Measurements from ENCODE around the gene OR6K3.

The OR6K3 gene

DNA sequence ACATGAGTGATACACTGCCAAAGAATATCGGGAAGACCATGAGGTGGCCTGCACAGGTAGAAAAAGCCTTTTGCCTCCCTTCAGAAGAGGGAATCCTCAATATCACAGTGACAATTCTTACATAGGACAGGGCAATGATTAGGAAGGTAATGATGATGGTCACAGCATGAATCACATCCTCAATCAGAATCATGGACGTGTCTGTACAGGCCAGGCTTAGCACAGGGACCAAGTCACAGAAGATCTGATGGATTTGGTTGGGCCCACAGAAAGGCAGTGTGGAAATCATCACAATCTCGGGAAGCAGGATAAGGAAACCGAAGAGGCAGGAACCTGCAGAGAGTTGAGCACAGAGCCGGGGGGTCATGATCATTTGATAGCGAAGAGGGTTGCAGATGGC, 3.2 kb downstream of the OR6K3 start:
- TF ChIP-seq TAF1 (IDR thresholded peaks at IDR 0.05; ENCODE audit: borderline replicate concordance, insufficient read depth, low read length), result no peak
- TF ChIP-seq FOXP2 (optimal IDR thresholded peaks at IDR 0.05; ENCODE audit: borderline replicate concordance, extremely low read depth, extremely low read length, insufficient read depth), result no peak
- no peak for TF ChIP-seq SIN3A (IDR thresholded peaks at IDR 0.05; ENCODE audit: borderline replicate concordance, insufficient read depth, low read length)
- TF ChIP-seq, protein P1, sequence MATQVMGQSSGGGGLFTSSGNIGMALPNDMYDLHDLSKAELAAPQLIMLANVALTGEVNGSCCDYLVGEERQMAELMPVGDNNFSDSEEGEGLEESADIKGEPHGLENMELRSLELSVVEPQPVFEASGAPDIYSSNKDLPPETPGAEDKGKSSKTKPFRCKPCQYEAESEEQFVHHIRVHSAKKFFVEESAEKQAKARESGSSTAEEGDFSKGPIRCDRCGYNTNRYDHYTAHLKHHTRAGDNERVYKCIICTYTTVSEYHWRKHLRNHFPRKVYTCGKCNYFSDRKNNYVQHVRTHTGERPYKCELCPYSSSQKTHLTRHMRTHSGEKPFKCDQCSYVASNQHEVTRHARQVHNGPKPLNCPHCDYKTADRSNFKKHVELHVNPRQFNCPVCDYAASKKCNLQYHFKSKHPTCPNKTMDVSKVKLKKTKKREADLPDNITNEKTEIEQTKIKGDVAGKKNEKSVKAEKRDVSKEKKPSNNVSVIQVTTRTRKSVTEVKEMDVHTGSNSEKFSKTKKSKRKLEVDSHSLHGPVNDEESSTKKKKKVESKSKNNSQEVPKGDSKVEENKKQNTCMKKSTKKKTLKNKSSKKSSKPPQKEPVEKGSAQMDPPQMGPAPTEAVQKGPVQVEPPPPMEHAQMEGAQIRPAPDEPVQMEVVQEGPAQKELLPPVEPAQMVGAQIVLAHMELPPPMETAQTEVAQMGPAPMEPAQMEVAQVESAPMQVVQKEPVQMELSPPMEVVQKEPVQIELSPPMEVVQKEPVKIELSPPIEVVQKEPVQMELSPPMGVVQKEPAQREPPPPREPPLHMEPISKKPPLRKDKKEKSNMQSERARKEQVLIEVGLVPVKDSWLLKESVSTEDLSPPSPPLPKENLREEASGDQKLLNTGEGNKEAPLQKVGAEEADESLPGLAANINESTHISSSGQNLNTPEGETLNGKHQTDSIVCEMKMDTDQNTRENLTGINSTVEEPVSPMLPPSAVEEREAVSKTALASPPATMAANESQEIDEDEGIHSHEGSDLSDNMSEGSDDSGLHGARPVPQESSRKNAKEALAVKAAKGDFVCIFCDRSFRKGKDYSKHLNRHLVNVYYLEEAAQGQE (IDR thresholded peaks at IDR 0.05; ENCODE audit: insufficient read depth in 1 of 2, low read depth in 2 of 2, low read length in 2 of 2), result no peak
- TF ChIP-seq POLR2AphosphoS5 (IDR thresholded peaks at IDR 0.05; ENCODE audit: low read depth, low read length), result no peak

DNA sequence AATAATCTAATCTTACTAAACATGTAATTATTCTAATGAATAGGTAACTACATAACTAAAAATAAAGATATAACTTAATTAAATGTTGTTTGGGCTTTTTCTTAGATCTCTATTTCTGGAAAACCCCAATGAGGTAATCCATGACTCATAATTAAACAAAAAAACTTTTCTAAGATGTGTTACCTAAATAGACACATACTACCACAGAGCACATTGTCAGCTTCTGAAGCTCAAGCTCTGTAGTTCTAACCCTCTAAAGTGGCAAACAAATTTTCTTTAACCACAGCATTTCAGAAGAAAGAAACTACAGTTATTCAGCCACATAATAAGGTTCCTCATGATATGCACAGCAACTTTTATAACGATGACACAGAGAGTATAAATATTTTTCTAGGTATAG, 4.2 kb downstream of the OR6K3 start:
- TF ChIP-seq TAF1 (IDR thresholded peaks at IDR 0.05; ENCODE audit: borderline replicate concordance, insufficient read depth, low read length) (no peak), POLR2AphosphoS5 (IDR thresholded peaks at IDR 0.05; ENCODE audit: low read depth, low read length) (no peak), FOXP2 (optimal IDR thresholded peaks at IDR 0.05; ENCODE audit: borderline replicate concordance, extremely low read depth, extremely low read length, insufficient read depth) (no peak), SIN3A (IDR thresholded peaks at IDR 0.05; ENCODE audit: borderline replicate concordance, insufficient read depth, low read length) (no peak)
- TF ChIP-seq, protein P1 (IDR thresholded peaks at IDR 0.05; ENCODE audit: insufficient read depth in 1 of 2, low read depth in 2 of 2, low read length in 2 of 2), result no peak

DNA sequence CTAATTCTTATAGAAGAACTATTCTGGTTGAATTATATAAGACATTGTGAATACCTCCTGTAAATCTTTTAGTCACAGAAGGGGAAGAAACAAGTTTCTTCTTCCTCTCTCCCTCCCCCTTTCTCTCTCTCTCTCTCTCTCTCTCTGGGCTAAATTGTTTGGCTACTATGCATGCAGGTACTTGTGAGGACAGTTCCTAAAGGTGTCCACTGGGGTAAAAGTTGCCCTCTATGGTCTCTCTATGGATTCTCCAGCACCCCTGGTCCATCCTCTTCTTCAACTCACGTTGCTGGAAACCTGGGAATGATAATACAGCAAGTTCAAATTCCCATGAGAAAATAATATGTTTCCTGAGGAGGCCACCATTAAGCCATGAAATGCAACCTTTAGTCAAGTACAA, 5.8 kb downstream of the OR6K3 start:
- no peak for TF ChIP-seq TAF1 (IDR thresholded peaks at IDR 0.05; ENCODE audit: borderline replicate concordance, insufficient read depth, low read length)
- TF ChIP-seq POLR2AphosphoS5 (IDR thresholded peaks at IDR 0.05; ENCODE audit: low read depth, low read length), result no peak
- no peak for TF ChIP-seq SIN3A (IDR thresholded peaks at IDR 0.05; ENCODE audit: borderline replicate concordance, insufficient read depth, low read length)
- TF ChIP-seq, protein P1 (IDR thresholded peaks at IDR 0.05; ENCODE audit: insufficient read depth in 1 of 2, low read depth in 2 of 2, low read length in 2 of 2), result no peak
- no peak for TF ChIP-seq FOXP2 (optimal IDR thresholded peaks at IDR 0.05; ENCODE audit: borderline replicate concordance, extremely low read depth, extremely low read length, insufficient read depth)

DNA sequence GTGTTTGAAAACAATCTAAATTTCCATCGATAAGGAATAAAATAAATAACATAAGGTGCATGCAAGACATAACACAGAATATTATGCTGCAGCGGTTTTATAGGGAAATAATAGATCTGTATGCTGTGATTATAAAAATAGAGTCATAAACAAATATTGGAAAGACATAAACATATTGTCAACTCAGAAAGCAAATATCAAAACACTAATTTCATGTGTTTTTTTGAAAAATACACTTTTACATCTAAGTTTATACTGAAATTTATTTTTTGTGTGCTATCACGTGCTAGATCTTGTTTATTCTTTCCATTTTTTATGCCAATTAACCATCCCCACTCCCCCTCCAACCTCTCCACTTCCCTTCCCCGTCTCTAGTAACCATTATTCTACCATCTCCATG, 9.4 kb downstream of the OR6K3 start:
- TF ChIP-seq TAF1 (IDR thresholded peaks at IDR 0.05; ENCODE audit: borderline replicate concordance, insufficient read depth, low read length), result no peak
- no peak for TF ChIP-seq FOXP2 (optimal IDR thresholded peaks at IDR 0.05; ENCODE audit: borderline replicate concordance, extremely low read depth, extremely low read length, insufficient read depth)
- TF ChIP-seq SIN3A (IDR thresholded peaks at IDR 0.05; ENCODE audit: borderline replicate concordance, insufficient read depth, low read length), result no peak
- TF ChIP-seq POLR2AphosphoS5 (IDR thresholded peaks at IDR 0.05; ENCODE audit: low read depth, low read length), result no peak
- TF ChIP-seq, protein P1 (IDR thresholded peaks at IDR 0.05; ENCODE audit: insufficient read depth in 1 of 2, low read depth in 2 of 2, low read length in 2 of 2), result no peak

DNA sequence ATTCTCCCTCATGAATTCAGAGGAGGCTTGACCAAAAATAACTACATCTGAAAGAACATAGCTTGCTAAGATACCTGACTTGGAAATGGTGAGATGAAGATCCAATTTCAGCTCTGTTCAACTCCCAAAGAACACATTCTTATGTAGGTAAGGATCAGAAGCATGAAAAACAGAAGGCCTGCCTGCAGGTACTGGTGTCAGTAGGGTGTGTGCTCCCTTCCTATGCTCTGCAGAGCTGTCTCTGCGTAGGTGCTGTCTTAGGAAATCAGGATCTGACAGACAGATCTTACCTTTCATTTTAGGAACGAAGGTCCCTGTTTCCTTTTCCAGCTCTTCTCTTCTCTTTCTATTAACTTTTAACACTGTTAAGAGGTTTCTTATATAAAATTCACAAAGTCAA, 14.4 kb downstream of the OR6K3 start:
- TF ChIP-seq POLR2AphosphoS5 (IDR thresholded peaks at IDR 0.05; ENCODE audit: low read depth, low read length), result no peak
- TF ChIP-seq TAF1 (IDR thresholded peaks at IDR 0.05; ENCODE audit: borderline replicate concordance, insufficient read depth, low read length), result no peak
- TF ChIP-seq SIN3A (IDR thresholded peaks at IDR 0.05; ENCODE audit: borderline replicate concordance, insufficient read depth, low read length), result no peak
- TF ChIP-seq, protein P1 (IDR thresholded peaks at IDR 0.05; ENCODE audit: insufficient read depth in 1 of 2, low read depth in 2 of 2, low read length in 2 of 2), result no peak
- TF ChIP-seq FOXP2 (optimal IDR thresholded peaks at IDR 0.05; ENCODE audit: borderline replicate concordance, extremely low read depth, extremely low read length, insufficient read depth), result no peak
